K562 (cell line): ENCODE data around the gene ABCC6. TPM values are rescaled to one million over a fixed set of nuclear protein-coding genes. Genes with fewer than 3 reads are reported as not detected.

Experiments used
- ATAC-seq: fragments of 200-7000 bp; cut with Tn5 transposase; 3 replicates; pipeline ENCODE4 v1.9.1; 2020; ENCODE audit warnings: moderate library complexity
- BruUV-seq: library from RNA; stranded (reverse); fragments of 400-500 nt; replicated peaks from 2 replicates; lab custom pipeline; 2021; lab: Mats Ljungman, UMichigan
- CTCF ChIA-PET: fragments of 300-600 bp; formaldehyde crosslinking; extraction: SDS; loops from one replicate; lab custom pipeline; 2021; ENCODE audit warnings: low intra/inter-chr PET ratio; lab: Yijun Ruan, JAX
- POLR2A ChIA-PET: fragments of 300-600, 350-650 bp; sonication (Branson Sonifier 250); formaldehyde crosslinking; extraction: SDS; loops from one replicate; lab custom pipeline; 2021; ENCODE audit warnings: antibody characterized with exemption, inconsistent platforms; lab: Yijun Ruan, JAX
- DNase-seq, 4 experiments: peaks; one replicate each; pipeline versions ENCODE4 v3.0.0 to v3.0.0-alpha.2; 2011 to 2018; ENCODE audit warnings: low spot score in 3 of 4, mixed read lengths in 3 of 4; ENCODE audit errors: extremely low read depth in 1 of 4
- FAIRE-seq: peaks from 2 replicates; lab custom pipeline; 2011; peaks lifted over from hg19 to GRCh38; lab: Jason Lieb, UNC
- H2AFZ ChIP-seq: 2 replicates; pipeline ENCODE4 v1.6.0; 2011; ENCODE audit warnings: low read depth, low read length, control low read depth, inconsistent platforms
- H3K27ac ChIP-seq: fragments of 200-600 bp; 3 replicates; pipeline ENCODE4 v1.8.0; 2011; ENCODE audit warnings: low read depth, mild to moderate bottlenecking, control low read depth, inconsistent platforms, low read length, moderate library complexity, mixed read lengths; ENCODE audit errors: extremely low read depth
- H3K27me3 ChIP-seq, 2 experiments: fragments of 300-600 bp in 1 of 2; 2 replicates in 1 of 2; 3 replicates in 1 of 2; pipeline versions ENCODE4 v1.6.0 to v1.8.0; 2011; ENCODE audit warnings: inconsistent platforms in 2 of 2, low read length in 2 of 2, mild to moderate bottlenecking in 1 of 2, mixed read lengths in 1 of 2, moderate library complexity in 1 of 2; ENCODE audit not compliant: control insufficient read depth in 2 of 2, insufficient read depth in 2 of 2
- H3K36me3 ChIP-seq: fragments of 300-600 bp; 3 replicates; pipeline ENCODE4 v1.8.0; 2011; ENCODE audit warnings: mild to moderate bottlenecking, low read length, inconsistent platforms; ENCODE audit not compliant: control insufficient read depth, insufficient read depth
- H3K4me1 ChIP-seq, 2 experiments: fragments of 200-600 bp in 1 of 2; replicated peaks in 1 of 2; 2 replicates in 1 of 2; 3 replicates in 1 of 2; pipeline versions ENCODE4 v1.5.1 to v1.8.0; 2011; ENCODE audit warnings: inconsistent platforms in 2 of 2, low read length in 2 of 2, mild to moderate bottlenecking in 1 of 2, mixed read lengths in 1 of 2, moderate library complexity in 1 of 2; ENCODE audit not compliant: control insufficient read depth in 2 of 2, insufficient read depth in 2 of 2
- H3K4me2 ChIP-seq: 2 replicates; pipeline ENCODE4 v1.6.1; 2011; ENCODE audit warnings: low read length, control low read depth, inconsistent platforms, mixed read lengths; ENCODE audit not compliant: insufficient read depth
- H3K4me3 ChIP-seq: fragments of 200-600 bp; sonication (generic), shearing (Covaris generic); 2 replicates; pipeline ENCODE4 v1.5.1; 2016; ENCODE audit warnings: control low read depth, inconsistent platforms
- H3K79me2 ChIP-seq: fragments of 200-600 bp; 3 replicates; pipeline ENCODE4 v1.8.0; 2011; ENCODE audit warnings: low read length, inconsistent platforms; ENCODE audit not compliant: control insufficient read depth, insufficient read depth
- H3K9ac ChIP-seq, 2 experiments: 2 replicates each; pipeline versions ENCODE4 v1.6.0 to v1.6.1; 2011; ENCODE audit warnings: low read depth in 2 of 2, low read length in 2 of 2, control low read depth in 1 of 2, inconsistent platforms in 1 of 2, mild to moderate bottlenecking in 1 of 2, mixed read lengths in 1 of 2; ENCODE audit not compliant: insufficient read depth in 1 of 2
- H3K9me1 ChIP-seq: one replicate; pipeline ENCODE4 v1.6.0; 2011; ENCODE audit warnings: inconsistent platforms, mild to moderate bottlenecking, low read length, moderate library complexity; ENCODE audit not compliant: control insufficient read depth, insufficient read depth
- H3K9me3 ChIP-seq: replicated peaks from 2 replicates; pipeline ENCODE4 v1.5.1; 2011; ENCODE audit warnings: low read depth, low read length, inconsistent platforms; ENCODE audit not compliant: control insufficient read depth, insufficient read depth
- H4K20me1 ChIP-seq: replicated peaks from 2 replicates; pipeline ENCODE4 v1.6.1; 2011; ENCODE audit warnings: low read length, inconsistent platforms, mixed read lengths; ENCODE audit not compliant: control insufficient read depth, insufficient read depth
- RAD51 ChIP-seq: fragments of 450-650 bp; IDR thresholded peaks from 2 replicates; pipeline ENCODE4 v1.7.1; 2016; ENCODE audit warnings: low read depth, mild to moderate bottlenecking, borderline replicate concordance
- USF1 ChIP-seq: sonication (generic); formaldehyde crosslinking; IDR thresholded peaks from 2 replicates; pipeline ENCODE4 v1.9.0; 2022; ENCODE audit warnings: mild to moderate bottlenecking, missing genetic modification reagents
- USF2 ChIP-seq: sonication (generic); formaldehyde crosslinking; IDR thresholded peaks from 2 replicates; pipeline ENCODE4 v1.5.0; 2020; ENCODE audit warnings: missing genetic modification reagents
- ZNF239 ChIP-seq: fragments of 250-450 bp; sonication (Bioruptor Pico); IDR thresholded peaks from 2 replicates; pipeline ENCODE4 v1.4.0; 2020; ENCODE audit warnings: mild to moderate bottlenecking
- WGBS: fragments of 100-300 bp; shearing (Covaris generic); methylation state at CpG from one replicate; pipeline ENCODE4 v1.1.6; 2016; ENCODE audit warnings: low coverage, mixed read lengths; ENCODE audit not compliant: insufficient coverage; ENCODE audit errors: missing lambda C conversion rate; 5-methylcytosine and 5-hydroxymethylcytosine counted together
- in situ Hi-C: fragments of 300-500 bp; cut with MboI; formaldehyde crosslinking; loops from 4 replicates; pipeline ENCODE4 v1.15.0; 2018; ENCODE audit warnings: inconsistent platforms, mixed read lengths
- intact Hi-C: fragments of 100-400 bp; cut with micrococcal nuclease; formaldehyde crosslinking; loops from 2 replicates; pipeline ENCODE4 v1.14.2; 2022
- polyA plus RNA-seq, 8 experiments: library from polyadenylated mRNA; depleted of rRNA in 4 of 8; stranded (reverse) in 5 of 8; unstranded in 3 of 8; fragments of >200 nt; fragmentation: Nextera tagmentation in 2 of 8; fragmentation: Illumina TruSeq in 1 of 8; extraction: Ambion mirVana in 2 of 8; extraction: Trizol in 1 of 8; gene quantifications; 2 replicates each; pipeline versions ENCODE4 v1.2.1 to v1.2.3, GENCODE V29; 2011 to 2014; ENCODE audit warnings: inconsistent platforms in 1 of 8, missing spikeins in 1 of 8
- total RNA-seq, 7 experiments: library from RNA; depleted of rRNA in 6 of 7; stranded (reverse); fragments of >200 nt in 6 of 7; fragmentation: Illumina TruSeq in 2 of 7; extraction: Trizol in 2 of 7; gene quantifications; 2 replicates each; pipeline versions ENCODE4 v1.2.1 to v1.2.3, GENCODE V29; 2011 to 2021; ENCODE audit warnings: low replicate concordance in 1 of 7

The ABCC6 gene
- total and polyA plus RNA-seq, 9 of the 15 experiments (the other 6 are each of a cell fraction or from before 2014, with no cell fraction given): 0.03 to 0.46 (median 0.07) TPM; not detected in 4

GRCh38 chr16:16151315-16151714, 72.0 kb downstream of the ABCC6 start:
- Histone ChIP-seq H3K36me3 (no peaks in the 10 kb centered on the region), H3K9ac (no peak overlapping the region), H3K4me1 (peaks cover 10 to 23% of the 10 kb centered on the region in 2 experiments; a peak in 4 of 5 replicates), H3K9me1 (no peaks in the 10 kb centered on the region), H2AFZ (no peak overlapping the region), H3K79me2 (no peaks in the 10 kb centered on the region), H3K4me3 (no peak overlapping the region), H3K27me3 (no peaks in the 10 kb centered on the region), H3K27ac (no peak overlapping the region), H4K20me1 (no peaks in the 10 kb centered on the region), H3K4me2 (no peak overlapping the region), H3K9me3 (no peaks in the 10 kb centered on the region)
- ChIA-PET POLR2A (interaction anchor here (0.7 kb wide), 1 partner anchor 12 kb away, joined by 3 read pairs; no protein-coding TSS in a partner anchor), CTCF (no interaction called here)
- intact Hi-C loops: no loop called here
- BruUV-seq: no TSS peak
- 44% methylated on average over 8 of the region's 8 CpGs for WGBS
- DNase-seq (no peak), FAIRE-seq (no peak), ATAC-seq (no peak)
- in situ Hi-C loops: no loop called here
- TF ChIP-seq USF2 (CRISPR knock-in tag) (peak; percentile 64), USF1 (CRISPR knock-in tag) (peak; percentile 74), ZNF239 (CRISPR knock-in tag) (no peak), RAD51 (peak; percentile 44; the same call in 1 of the 2 replicates)
